Astrocyte (in vitro differentiated cells and primary cell): ENCODE measurements around the gene SLC44A5.

Experiments used
- CTCF ChIP-seq: IDR thresholded peaks from 2 replicates; pipeline ENCODE4 v1.5.1; 2011; ENCODE audit warnings: low read depth, mild to moderate bottlenecking, inconsistent platforms, low read length, moderate library complexity; ENCODE audit not compliant: insufficient read depth
- EZH2 ChIP-seq: IDR thresholded peaks from 2 replicates; pipeline ENCODE4 v1.6.1; 2012; ENCODE audit warnings: mild to moderate bottlenecking, low read length, inconsistent platforms; ENCODE audit not compliant: insufficient read depth

- no peak for TF ChIP-seq CTCF
- no peak for TF ChIP-seq EZH2
Observed at GRCh38 chr1:75237316-75237715, 373.6 kb downstream of the SLC44A5 start.
